Measurements from ENCODE around the gene RGS19. TPM values are rescaled to one million over a fixed set of nuclear protein-coding genes. Genes with fewer than 3 reads are reported as not detected.

The RGS19 gene
- total and polyA plus RNA-seq, 9 donors, result 4.9 to 10.4 (median 7.2) TPM

DNA sequence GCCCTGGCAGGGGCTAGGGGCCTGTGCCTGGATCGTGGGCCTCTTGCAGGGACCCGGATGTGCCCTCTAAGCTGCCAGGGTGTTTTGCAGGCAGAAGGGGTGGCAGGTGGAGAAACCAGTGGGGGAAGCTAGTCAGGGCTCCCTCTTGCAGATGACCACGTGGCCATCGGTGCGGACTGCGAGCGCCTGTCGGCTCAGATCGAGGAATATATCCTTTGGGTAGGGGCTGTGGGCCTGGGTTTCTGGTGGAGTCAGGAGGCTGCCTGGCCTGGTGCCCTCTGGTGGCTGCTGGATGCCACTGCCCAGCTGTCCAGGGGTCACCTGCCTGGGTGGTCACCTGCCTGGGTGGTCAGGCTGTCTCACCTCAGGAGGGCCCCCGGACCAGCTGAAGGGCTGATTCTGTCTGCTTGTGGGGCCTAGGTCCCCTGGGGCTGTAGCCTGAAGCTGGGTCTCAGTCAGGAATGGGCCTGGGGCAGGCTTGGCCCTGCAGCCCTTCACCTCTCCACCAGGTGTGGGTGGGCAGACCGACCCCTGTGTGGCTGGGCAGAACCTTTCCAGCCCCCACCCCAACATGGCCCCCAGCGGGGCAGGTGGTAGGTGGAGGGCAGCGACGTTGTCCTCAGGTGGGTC lies 9.6 kb downstream of the RGS19 start:
- 73% methylated on average over 5 of the region's 14 CpGs for WGBS (ENCODE audit: insufficient coverage)
- Histone ChIP-seq H3K9me3 (replicated peaks; ENCODE audit: control insufficient read depth, low read depth, low read length) (no peaks in the 10 kb centered on the region), H3K4me3 (ENCODE audit: low read length) (no peak overlapping the region), H3K27me3 (ENCODE audit: control insufficient read depth, insufficient read depth, low read length) (no peaks in the 10 kb centered on the region), H3K4me1 (ENCODE audit: control insufficient read depth, insufficient read depth, low read length) (peaks cover 8% of the 10 kb centered on the region), H3K27ac (ENCODE audit: low read length) (no peak overlapping the region), H3K36me3 (ENCODE audit: control insufficient read depth, insufficient read depth, low read length) (peaks cover 44% of the 10 kb centered on the region)
- DNase-seq, result no peak

DNA sequence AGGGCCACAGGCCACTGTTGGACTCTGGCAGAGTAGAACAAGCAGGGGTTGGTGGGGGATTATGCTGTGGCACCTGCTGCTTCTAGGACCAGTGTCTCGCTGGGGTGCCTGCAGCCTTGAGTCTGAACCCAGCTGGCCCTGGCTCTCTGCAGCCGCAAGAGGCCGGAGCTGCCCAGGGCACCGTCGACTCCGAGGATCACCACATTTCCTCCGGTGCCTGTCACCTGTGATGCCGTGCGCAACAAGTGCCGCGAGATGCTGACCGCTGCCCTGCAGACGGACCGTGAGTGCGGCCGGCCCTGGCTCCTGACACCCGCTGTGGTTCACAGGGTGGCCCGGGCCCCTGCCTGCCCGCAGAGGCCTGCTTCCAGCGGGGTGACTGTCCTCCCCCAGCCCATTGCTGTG lies 10.1 kb downstream of the RGS19 start:
- peaks cover 44% of the 10 kb centered on the region for H3K36me3 ChIP-seq (ENCODE audit: control insufficient read depth, insufficient read depth, low read length)
- DNase-seq, result no peak
- 90% methylated on average over 20 of the region's 20 CpGs for WGBS (ENCODE audit: insufficient coverage)

DNA sequence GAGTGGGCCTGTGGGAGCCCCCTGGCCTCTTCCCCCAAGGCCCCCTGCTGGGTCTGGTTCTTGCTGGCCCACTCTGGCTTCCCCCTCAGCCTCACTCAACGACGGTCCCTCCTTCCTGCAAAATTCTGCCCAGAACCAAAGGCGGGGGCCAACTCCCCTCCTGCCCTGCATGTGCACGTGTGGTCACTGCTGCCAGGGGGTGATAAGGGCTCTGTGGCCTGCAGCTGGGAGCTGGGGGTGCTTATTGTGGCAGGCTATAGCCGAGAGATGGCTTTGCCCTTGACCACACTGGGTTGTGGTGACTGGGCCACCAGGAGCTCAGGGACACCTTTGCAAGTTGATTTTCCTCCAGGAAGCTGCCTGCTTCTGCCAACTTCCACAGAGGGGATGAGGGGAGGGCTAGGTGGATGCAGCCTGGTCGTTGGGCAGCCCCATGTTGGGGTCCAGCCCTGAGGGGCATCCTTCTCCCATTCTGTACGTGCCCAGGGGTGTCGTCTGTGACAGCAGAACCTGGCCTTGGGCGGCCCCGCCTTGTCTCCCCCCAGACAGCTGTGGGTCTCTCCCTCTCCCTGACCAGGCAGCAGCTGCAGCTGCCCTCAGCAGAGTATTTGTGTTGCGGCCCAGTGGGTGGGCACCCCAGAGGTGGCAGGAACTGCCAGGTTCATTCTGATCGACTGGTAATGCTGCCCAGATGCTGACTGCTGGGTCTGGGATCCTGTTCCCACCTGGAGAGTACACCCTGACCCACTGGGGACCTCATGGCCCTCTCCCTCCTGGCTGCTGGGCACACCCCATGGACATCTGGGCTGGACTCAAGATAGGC lies 10.7 kb downstream of the RGS19 start:
- 72% methylated on average over 5 of the region's 12 CpGs for WGBS (ENCODE audit: insufficient coverage)
- no peak for DNase-seq
- Histone ChIP-seq H3K36me3 (ENCODE audit: control insufficient read depth, insufficient read depth, low read length) (peaks cover 41% of the 10 kb centered on the region), H3K4me3 (ENCODE audit: low read length) (no peak overlapping the region), H3K27ac (ENCODE audit: low read length) (no peak overlapping the region), H3K4me1 (ENCODE audit: control insufficient read depth, insufficient read depth, low read length) (peaks cover 19% of the 10 kb centered on the region), H3K27me3 (ENCODE audit: control insufficient read depth, insufficient read depth, low read length) (no peaks in the 10 kb centered on the region), H3K9me3 (replicated peaks; ENCODE audit: control insufficient read depth, low read depth, low read length) (no peaks in the 10 kb centered on the region)

More for the DNA sequence above, 10.1 kb downstream of the RGS19 start:
- Histone ChIP-seq H3K4me1 (ENCODE audit: control insufficient read depth, insufficient read depth, low read length) (peaks cover 13% of the 10 kb centered on the region), H3K4me3 (ENCODE audit: low read length) (no peak overlapping the region), H3K27ac (ENCODE audit: low read length) (no peak overlapping the region), H3K9me3 (replicated peaks; ENCODE audit: control insufficient read depth, low read depth, low read length) (no peaks in the 10 kb centered on the region), H3K27me3 (ENCODE audit: control insufficient read depth, insufficient read depth, low read length) (no peaks in the 10 kb centered on the region)

DNA sequence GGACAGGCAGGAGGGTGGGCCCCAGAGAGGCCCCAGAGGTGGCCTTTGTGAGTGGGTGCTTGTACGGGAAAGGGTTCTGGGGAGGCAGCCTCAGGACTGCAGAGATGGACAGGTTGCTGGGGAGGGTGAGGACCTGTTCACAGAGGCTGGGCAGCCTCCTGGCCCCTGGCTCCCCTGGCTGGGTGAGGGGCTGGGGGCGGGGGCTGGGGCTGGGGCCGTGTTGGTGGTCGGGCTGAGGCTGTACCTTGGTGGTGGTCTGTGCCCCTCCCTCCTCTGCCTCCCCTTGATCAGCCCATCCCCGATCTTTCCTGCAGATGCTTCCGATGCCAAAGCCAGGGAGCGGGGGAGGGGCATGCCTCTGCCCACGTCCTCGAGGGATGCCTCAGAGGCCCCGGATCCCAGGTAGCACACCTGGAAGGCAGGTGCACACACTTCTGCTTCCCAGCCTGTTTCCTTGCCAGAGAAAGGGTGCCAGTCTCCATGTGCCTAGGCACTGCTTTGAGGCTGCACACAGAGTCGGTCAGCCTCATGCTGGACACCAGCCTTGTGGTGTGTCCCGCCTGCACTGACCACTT lies 11.5 kb downstream of the RGS19 start:
- H3K36me3 ChIP-seq (ENCODE audit: control insufficient read depth, insufficient read depth, low read length), result peaks cover 36% of the 10 kb centered on the region
- peaks cover 20% of the 10 kb centered on the region for H3K4me1 ChIP-seq (ENCODE audit: control insufficient read depth, insufficient read depth, low read length)
- DNase-seq, result no peak
- WGBS (ENCODE audit: insufficient coverage), result 64% methylated on average over 9 of the region's 12 CpGs
- no peaks in the 10 kb centered on the region for H3K27me3 ChIP-seq (ENCODE audit: control insufficient read depth, insufficient read depth, low read length)
- H3K27ac ChIP-seq (ENCODE audit: low read length), result no peak overlapping the region
- no peak overlapping the region for H3K4me3 ChIP-seq (ENCODE audit: low read length)
- no peaks in the 10 kb centered on the region for H3K9me3 ChIP-seq (replicated peaks; ENCODE audit: control insufficient read depth, low read depth, low read length)

DNA sequence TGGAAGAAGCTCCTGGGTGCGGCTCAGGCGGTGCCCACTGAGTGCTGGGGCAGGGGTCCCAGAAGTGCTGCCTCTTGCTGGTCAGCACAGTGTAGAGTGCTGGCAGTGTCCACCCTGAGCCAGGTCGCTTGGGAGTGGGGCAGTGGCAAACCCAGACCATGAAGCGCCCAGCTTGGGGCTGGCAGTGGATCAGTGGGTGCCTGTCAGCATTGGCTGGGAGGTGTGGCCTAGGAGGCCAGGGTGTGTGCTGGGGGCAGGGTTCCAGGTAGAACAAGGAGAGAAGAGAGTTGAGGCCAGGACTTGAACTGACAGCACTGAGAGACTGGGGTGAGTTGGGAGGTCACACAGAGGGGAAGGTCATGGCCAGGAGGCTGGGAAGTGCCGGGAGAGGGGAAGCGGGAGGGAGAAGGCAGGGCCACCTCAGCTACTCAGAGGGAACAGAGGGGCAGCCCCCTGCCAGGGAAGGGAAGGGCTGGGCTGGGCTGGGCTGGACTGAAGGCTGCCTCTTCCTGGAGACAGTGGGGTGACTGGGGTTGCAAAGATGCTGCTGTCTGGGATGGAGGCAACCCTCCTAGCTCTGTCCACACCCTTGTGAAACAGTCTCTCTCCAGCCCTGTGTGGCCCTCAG lies 12.2 kb downstream of the RGS19 start:
- Histone ChIP-seq H3K27ac (ENCODE audit: low read length) (no peak overlapping the region), H3K9me3 (replicated peaks; ENCODE audit: control insufficient read depth, low read depth, low read length) (no peaks in the 10 kb centered on the region), H3K27me3 (ENCODE audit: control insufficient read depth, insufficient read depth, low read length) (no peaks in the 10 kb centered on the region), H3K36me3 (ENCODE audit: control insufficient read depth, insufficient read depth, low read length) (peaks cover 29% of the 10 kb centered on the region), H3K4me1 (ENCODE audit: control insufficient read depth, insufficient read depth, low read length) (peaks cover 26% of the 10 kb centered on the region), H3K4me3 (ENCODE audit: low read length) (no peak overlapping the region)
- no peak for DNase-seq
- 81% methylated on average over 6 of the region's 6 CpGs for WGBS (ENCODE audit: insufficient coverage)

DNA sequence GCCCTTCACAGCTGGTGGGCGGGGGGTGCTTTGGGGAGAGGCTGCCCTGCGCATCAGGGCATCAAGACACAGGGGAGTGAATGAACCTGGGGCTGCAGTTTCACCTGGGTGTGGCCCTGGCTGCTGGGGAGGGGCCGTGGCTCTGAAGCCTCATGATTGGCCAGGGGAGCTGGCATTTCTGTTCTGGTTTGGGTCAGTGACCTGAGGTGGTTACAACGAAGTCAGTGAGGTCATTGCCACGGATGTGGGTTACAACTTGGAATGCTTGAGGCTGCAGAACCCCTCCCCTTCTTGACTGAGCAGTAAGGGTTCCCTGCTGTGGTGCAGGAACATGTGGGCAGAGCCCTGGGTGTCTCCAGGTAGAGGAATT lies 13.4 kb downstream of the RGS19 start:
- no peak overlapping the region for H3K4me3 ChIP-seq (ENCODE audit: low read length)
- DNase-seq, result no peak
- H3K27ac ChIP-seq (ENCODE audit: low read length), result no peak overlapping the region
- no peaks in the 10 kb centered on the region for H3K27me3 ChIP-seq (ENCODE audit: control insufficient read depth, insufficient read depth, low read length)
- peaks cover 28% of the 10 kb centered on the region for H3K4me1 ChIP-seq (ENCODE audit: control insufficient read depth, insufficient read depth, low read length)
- peaks cover 20% of the 10 kb centered on the region for H3K36me3 ChIP-seq (ENCODE audit: control insufficient read depth, insufficient read depth, low read length)
- no peaks in the 10 kb centered on the region for H3K9me3 ChIP-seq (replicated peaks; ENCODE audit: control insufficient read depth, low read depth, low read length)
- 55% methylated on average over 4 of the region's 5 CpGs for WGBS (ENCODE audit: insufficient coverage)

DNA sequence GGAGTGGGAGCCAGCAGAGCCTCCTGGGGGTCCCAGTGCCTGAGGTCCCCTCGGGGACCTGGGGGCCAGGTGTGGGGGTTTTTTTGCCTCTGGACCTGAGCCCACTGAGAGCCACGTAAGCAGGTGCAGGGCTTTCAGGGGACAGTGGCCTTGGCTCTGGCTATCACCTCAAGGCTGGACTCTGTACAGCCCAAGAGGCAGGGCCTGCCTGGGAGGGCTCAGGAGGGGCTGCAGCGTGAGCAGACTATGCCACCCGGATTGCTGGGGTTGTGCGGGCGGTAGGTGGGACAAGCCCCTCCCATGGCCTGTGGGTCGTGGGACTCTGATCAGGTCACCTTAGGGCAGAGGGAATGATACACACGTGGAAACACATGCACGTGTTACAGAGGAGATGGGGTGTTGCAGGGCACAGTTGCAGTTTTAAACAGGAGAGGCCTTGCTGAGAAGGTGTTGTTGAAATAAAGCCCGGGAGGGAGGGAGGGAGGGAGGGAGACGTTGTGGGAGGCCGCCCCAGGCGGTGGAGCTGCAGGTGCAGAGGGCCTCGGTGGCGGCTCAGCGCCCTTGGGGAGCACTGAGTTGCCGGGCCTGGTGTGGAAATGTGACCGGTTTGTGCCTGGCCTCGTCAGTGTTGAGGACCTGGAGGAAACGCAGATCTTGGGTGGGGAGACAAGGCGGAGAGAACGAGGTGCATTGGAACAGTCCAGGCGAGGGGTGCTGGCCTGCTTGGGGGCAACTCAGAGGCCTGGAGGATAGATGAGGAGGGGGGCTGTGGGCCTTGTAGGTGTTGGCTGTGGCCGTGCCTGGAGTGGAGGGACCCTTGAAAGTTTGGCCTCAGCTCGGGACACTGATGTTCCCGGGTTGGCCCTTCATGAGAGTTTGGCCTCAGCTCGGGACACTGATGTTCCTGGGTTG lies 14.0 kb downstream of the RGS19 start:
- 41% methylated on average over 26 of the region's 27 CpGs for WGBS (ENCODE audit: insufficient coverage)

DNA sequence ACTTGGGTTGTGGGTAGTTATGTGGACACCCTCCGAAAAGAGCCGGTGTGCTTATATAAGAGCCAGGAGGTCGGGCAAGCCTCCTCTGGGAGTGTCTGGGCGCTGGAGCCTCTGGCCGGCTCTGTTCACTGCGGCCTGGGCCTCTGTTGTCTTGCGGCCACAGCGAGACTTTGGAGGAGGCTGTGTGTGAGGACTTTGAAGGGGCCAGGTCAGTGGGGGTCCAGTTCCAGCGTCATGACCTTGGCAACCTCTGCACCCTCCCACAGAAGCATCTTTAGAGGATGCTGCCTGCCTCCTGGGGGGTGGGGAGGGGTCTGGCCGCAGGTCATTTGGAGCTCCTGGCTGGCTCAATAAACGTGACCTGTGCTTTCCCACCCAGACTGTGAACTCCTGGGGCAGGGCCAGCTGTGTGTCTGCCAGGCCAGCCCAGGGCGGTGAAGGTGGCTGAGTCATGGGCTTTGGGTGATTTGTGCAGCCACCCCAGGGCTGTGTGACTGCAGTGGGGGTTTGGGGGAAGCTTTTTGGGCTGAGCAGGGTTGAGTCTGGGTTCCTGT lies 15.1 kb downstream of the RGS19 start:
- no peaks in the 10 kb centered on the region for H3K9me3 ChIP-seq (replicated peaks; ENCODE audit: control insufficient read depth, low read depth, low read length)
- H3K36me3 ChIP-seq (ENCODE audit: control insufficient read depth, insufficient read depth, low read length), result peaks cover 7% of the 10 kb centered on the region
- H3K4me3 ChIP-seq (ENCODE audit: low read length), result peak overlapping the region; percentile 87
- 31% methylated on average over 3 of the region's 12 CpGs for WGBS (ENCODE audit: insufficient coverage)
- no peak overlapping the region for H3K27ac ChIP-seq (ENCODE audit: low read length)
- DNase-seq, result no peak
- H3K27me3 ChIP-seq (ENCODE audit: control insufficient read depth, insufficient read depth, low read length), result no peaks in the 10 kb centered on the region
- peaks cover 26% of the 10 kb centered on the region for H3K4me1 ChIP-seq (ENCODE audit: control insufficient read depth, insufficient read depth, low read length)

More for the DNA sequence above, 14.0 kb downstream of the RGS19 start:
- Histone ChIP-seq H3K27me3 (ENCODE audit: control insufficient read depth, insufficient read depth, low read length) (no peaks in the 10 kb centered on the region), H3K27ac (ENCODE audit: low read length) (no peak overlapping the region), H3K36me3 (ENCODE audit: control insufficient read depth, insufficient read depth, low read length) (peaks cover 15% of the 10 kb centered on the region), H3K4me3 (ENCODE audit: low read length) (no peak overlapping the region), H3K4me1 (ENCODE audit: control insufficient read depth, insufficient read depth, low read length) (peaks cover 28% of the 10 kb centered on the region), H3K9me3 (replicated peaks; ENCODE audit: control insufficient read depth, low read depth, low read length) (no peaks in the 10 kb centered on the region)
- DNase-seq, result no peak

DNA sequence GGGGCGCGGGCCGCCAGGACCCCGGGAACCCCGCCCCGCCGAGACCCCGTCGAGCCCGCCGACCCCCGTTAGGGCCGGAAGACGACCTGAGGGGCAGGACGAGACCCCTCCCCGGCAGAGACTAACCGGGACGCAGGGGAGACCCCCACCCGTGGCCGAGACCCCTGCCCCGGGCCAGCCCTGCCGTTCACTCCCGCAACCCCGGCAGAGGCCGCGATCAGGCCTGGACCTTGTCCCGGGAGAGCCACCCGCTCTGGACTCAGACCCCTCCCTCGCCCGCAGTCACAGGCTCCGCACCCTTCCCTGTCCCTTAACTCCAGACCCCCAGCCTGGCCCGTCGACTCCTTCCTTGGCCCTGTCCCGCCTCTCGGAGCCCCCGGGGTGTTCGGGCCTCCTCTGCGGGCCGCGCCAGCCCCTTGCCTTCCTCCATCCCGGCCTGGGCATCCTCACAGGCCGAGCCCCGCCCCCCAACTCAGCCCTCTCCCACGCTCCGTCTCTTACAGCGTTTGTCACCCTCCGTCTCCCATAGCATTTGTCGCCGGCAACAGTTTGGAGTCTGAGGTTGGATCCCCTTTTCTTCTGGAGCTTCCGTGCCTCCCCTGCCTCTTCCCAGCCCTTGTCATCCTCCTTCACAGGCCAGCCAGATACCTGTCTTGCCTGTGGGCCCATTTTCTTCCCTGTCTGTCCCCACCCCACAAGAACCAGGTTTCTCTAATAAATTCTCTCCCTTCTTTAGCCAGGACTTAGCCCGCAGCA lies 15.8 kb downstream of the RGS19 start:
- H3K9me3 ChIP-seq (replicated peaks; ENCODE audit: control insufficient read depth, low read depth, low read length), result no peaks in the 10 kb centered on the region
- H3K4me1 ChIP-seq (ENCODE audit: control insufficient read depth, insufficient read depth, low read length), result peaks cover 26% of the 10 kb centered on the region
- peaks cover 1% of the 10 kb centered on the region for H3K27me3 ChIP-seq (ENCODE audit: control insufficient read depth, insufficient read depth, low read length)
- H3K36me3 ChIP-seq (ENCODE audit: control insufficient read depth, insufficient read depth, low read length), result peaks cover 4% of the 10 kb centered on the region
- under 1% methylated on average over 50 of the region's 51 CpGs for WGBS (ENCODE audit: insufficient coverage)
- DNase-seq, result peak; percentile 39
- peak overlapping the region; percentile 51 for H3K27ac ChIP-seq (ENCODE audit: low read length)
- peak overlapping the region; percentile 87 for H3K4me3 ChIP-seq (ENCODE audit: low read length)
